Cardiac fibroblast (primary cell): ENCODE results near the gene FYB1.
A peak's percentile ranks its signal among the peaks of the same experiment; 100 is the strongest.
"Not testable (repeated sequence)": the region's sequence is repeated elsewhere in the genome, so short reads cannot be mapped to it uniquely, and the experiment has no call there.

Experiments used
- DNase-seq, 2 donors: peaks; one replicate each; pipeline versions ENCODE4 v3.0.0 to v3.0.0-alpha.2; 2010; ENCODE audit warnings: low read depth in 2 of 2
- H3K4me3 ChIP-seq, 2 donors: replicated peaks in 1 of 2; 1 replicate in 1 of 2; 2 replicates in 1 of 2; pipeline ENCODE4 v1.5.1; 2011; ENCODE audit warnings: low read depth in 2 of 2, low read length in 2 of 2, mild to moderate bottlenecking in 2 of 2, moderate library complexity in 1 of 2
- TF ChIP-seq, protein P1 (sequence below): IDR thresholded peaks from one replicate; pipeline ENCODE4 v1.5.1; 2011; ENCODE audit warnings: low read depth, mild to moderate bottlenecking, low read length, inconsistent platforms

The FYB1 gene

DNA sequence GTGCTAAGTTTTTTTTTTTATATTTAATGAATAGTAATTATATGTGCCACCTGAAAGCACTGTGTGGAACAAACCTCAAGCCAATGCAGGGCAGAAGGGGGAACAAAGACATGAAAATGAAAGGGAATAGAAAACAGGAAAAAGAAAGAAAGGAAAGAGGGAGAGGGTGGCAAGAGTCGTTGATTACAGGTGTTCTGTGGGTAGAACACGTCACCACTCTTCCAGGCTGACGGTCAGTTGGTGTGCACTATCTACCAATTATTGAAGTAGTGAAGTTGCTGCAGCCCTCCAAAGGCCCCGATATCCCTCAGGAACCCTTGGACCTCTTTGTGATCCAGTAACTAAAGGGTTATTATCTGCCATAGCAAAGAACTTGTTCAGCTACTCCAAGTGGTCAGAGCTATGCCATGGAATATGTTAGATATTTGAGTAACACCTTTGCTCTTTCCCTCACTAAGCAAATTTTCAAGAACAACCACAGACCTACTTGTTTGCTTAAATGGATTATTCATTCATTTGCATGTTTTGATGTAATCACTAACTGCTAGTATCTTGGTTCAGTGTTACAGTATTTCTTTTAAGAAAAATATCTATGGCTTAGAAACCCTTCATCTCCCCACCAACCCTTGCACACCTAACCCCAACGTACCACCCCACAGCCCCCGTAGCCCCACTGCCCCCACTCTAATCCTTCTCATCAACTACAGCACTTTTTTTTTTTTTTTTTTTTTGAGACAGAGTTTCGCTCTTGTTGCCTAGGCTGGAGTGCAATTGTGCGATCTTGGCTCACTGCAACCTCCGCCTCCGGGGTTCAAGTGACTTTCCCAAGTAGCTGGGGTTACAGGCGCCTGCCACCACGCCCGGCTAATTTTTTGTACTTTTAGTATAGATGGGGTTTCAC, 31.3 kb downstream of the FYB1 start:
- TF ChIP-seq, protein P1, sequence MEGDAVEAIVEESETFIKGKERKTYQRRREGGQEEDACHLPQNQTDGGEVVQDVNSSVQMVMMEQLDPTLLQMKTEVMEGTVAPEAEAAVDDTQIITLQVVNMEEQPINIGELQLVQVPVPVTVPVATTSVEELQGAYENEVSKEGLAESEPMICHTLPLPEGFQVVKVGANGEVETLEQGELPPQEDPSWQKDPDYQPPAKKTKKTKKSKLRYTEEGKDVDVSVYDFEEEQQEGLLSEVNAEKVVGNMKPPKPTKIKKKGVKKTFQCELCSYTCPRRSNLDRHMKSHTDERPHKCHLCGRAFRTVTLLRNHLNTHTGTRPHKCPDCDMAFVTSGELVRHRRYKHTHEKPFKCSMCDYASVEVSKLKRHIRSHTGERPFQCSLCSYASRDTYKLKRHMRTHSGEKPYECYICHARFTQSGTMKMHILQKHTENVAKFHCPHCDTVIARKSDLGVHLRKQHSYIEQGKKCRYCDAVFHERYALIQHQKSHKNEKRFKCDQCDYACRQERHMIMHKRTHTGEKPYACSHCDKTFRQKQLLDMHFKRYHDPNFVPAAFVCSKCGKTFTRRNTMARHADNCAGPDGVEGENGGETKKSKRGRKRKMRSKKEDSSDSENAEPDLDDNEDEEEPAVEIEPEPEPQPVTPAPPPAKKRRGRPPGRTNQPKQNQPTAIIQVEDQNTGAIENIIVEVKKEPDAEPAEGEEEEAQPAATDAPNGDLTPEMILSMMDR = no peak
- no peak overlapping the region for H3K4me3 ChIP-seq
- DNase-seq = no peak

DNA sequence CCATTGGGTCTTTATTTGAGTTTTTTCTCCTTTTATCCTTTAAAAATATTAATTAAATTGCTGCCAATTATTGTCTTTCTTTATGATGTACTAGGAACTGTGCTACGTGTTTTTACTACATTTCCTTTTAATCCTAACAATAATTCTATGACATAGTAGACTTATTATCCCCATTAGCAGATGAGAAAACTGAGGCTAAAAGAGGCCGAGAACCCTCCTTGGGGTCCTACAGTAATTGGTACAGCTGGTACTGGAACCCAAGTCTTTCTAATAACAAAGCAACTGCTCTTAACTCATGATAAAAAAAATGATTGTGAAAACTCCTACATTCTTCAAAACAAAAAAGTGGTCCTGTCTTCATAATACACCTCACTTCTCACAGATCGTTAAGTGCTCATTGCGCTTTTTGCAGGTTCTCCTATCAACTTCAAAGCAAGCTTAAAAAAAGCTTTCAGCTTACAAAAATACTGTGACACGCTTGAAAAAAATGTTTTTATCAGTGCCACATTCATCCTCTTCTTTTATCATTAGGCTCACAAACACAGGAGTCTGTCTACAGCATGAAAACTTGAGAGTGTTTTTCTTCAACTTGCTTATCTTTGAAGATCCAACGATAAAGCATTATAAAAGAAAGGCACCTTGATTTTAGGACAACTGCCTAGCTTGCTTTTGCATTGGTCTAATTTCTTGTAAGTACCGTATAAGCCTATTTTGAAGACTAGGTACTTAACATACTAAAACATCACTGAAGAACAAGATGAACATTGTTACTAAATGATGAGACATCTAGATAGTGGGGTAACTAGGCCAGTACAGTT, 32.4 kb downstream of the FYB1 start:
- no peak for DNase-seq
- no peak overlapping the region for H3K4me3 ChIP-seq
- TF ChIP-seq, protein P1 = no peak

DNA sequence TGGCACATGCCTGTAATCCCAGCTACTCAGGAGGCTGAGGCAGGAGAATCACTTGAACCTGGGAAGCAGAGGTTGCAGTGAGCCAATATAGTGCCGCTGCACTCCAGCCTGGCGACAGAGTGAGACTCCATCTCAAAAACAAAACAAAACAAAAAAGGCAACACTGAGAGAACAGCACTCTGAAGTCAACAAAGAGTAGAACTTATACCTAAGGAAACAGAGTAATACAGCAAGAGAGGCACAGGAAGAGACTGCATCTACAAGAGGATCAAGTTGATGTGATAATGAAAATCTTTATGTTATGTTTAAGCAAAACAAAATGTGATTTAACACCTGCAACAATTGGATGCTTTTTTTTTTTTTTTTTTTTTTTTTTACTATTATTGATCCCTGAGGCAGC, 33.1 kb downstream of the FYB1 start:
- H3K4me3 ChIP-seq = no peak overlapping the region
- no peak for DNase-seq
- TF ChIP-seq, protein P1 = no peak

DNA sequence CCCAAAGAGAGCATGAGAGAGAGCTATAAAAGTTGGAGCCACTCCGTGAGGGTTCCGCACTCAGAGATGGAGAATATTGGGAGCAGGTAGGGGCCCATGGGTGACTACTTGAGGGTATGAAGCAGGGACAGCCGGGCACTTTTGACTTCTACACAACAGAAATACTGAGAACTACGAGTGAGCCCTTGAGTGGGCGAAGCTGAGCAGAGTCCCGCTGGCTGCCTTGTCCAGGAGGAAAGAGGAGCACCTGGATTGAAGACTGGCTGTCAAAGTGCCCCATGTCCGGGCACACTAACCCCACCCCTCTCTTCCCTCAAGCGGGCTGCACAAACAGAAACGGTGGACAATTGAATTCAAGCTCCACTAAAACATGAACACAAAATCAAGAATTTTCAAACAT, 33.6 kb downstream of the FYB1 start:
- TF ChIP-seq, protein P1 = no peak
- H3K4me3 ChIP-seq = no peak overlapping the region
- DNase-seq = no peak

DNA sequence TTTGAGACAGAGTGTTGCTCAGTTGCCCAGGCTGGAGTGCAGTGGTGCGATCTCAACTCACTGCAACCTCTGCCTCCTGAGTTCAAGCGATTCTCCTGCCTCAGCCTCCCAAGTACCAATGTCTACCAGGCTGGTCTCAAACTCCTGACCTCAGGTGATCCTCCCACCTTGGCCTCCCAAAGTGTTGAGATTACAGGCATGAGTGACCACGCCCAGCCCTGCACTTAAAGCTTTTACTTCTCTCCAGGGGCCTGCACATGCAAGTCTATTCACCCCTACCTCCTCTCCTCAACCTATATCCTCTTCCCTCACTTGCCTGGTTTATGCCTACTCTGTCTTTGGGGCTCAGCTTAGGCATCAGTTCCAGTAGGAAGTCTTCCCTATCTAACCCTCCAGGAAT, 39.8 kb downstream of the FYB1 start:
- DNase-seq, H3K4me3 ChIP-seq: not testable (repeated sequence)

DNA sequence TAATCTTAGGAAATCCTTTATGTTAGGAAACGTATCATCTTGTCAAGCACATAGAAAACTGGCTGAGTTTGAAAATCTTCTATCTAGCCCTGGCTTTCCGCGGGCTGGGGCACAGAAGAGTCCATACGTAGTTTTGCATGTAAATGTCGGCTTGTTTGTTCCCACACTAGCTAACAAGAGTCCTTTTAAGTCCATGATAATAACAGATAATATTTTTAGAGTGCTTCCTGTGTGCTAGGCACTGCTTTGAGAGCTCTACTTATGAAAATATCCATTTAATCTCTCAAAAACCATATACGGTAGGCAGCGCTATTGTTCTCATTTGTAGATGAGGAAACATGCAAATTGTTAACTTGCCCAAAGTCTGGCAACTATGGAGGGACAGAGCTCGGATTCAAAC, 40.5 kb downstream of the FYB1 start:
- TF ChIP-seq, protein P1 = no peak
- no peak overlapping the region for H3K4me3 ChIP-seq
- DNase-seq = no peak

DNA sequence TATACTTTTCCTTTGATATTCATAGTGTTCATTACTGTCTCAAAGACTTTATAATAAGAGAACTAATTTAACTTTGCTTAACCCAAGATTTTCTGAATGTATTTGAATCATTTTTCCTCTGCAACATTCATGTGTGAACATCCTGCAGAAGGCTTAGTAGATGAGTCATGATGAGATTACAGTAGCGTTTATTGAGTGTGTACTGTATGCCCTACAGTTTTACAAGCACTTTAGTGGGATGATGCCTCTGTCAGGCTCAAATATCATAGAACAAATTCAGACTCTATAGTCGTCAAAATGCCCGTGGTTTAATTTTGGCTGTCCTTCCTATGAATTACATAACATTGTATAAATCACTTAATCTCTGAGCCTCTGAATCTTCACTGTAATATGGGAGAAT, 41.2 kb downstream of the FYB1 start:
- peak; percentile 8 to 51 for DNase-seq
- no peak overlapping the region for H3K4me3 ChIP-seq
- TF ChIP-seq, protein P1 = no peak
